ENCODE measurements around the gene SPDYE6.
"Not testable (repeated sequence)": the region's sequence is repeated elsewhere in the genome, so short reads cannot be mapped to it uniquely, and the experiment has no call there.

SPDYE6 gene

DNA sequence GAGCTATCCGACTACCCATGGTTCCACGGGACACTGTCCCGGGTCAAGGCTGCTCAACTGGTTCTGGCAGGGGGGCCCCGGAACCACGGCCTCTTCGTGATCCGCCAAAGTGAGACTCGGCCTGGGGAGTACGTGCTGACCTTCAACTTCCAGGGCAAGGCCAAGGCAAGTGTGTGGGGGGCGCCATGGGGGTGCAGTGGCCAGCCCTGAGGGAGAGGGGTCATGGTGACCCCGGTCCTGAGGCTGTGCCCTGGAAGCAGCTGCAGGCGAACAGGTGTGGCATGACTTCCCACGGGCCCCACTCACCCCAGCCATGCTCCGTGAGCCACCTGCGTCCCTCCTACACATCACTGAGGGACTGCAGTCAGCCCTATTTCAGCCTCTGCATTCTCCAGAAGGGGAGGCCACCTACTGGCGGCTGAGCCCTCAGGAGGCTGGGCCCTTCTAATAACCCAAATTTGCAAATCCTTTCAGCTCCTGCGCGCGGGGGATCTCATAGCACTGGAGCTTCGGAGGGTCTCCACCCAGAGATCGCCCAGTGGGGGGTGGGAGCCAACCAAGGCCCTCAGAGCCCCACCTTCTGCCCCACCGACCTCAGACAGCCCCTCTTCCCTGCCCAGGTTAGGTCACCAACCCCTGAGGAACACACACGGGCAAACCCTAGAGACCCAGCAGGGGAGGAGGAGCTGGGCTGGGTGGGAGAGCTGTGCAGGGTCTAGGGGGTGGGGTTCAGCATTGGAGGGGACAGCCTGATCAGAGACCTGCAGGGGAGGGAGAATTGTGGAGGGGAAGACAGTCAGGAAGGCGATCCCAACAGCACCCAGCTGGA lies 38.8 kb downstream of the SPDYE6 start:
- peak; percentile 56 for DNase-seq

DNA sequence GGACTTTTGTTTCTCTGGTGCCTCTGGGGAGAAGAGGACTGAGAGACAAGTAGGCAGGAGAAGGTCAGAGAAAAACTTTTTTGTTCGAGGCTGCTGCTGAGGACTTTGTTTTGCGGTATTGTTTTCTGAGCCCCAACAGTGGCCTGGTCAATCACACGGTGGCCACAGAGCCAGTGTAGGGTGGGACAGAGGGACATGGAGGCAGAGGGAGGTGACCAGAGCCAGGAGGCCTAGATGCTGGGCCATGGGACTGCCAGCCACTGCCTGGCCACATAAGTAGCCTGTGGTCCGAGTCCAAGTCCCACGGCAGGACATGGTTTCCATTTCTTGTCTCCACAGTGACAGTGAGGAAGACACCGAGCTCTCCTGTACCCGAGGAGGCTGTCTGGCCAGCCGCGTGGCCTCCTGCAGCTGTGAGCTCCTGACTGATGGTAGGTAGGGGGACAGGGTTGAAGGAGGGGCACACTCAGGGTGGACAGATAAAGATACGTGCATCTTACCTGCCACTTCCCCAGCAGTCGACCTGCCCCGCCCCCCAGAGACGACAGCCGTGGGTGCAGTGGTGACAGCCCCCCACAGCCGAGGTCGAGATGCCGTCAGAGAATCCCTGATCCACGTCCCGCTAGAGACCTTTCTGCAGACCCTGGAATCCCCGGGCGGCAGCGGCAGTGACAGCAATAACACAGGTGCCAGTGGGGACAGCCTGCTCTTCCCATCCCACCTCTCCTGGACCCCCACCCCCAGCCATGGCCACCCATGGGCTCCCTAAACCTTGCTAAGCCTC lies 42.1 kb downstream of the SPDYE6 start:
- DNase-seq: peak; percentile 7

DNA sequence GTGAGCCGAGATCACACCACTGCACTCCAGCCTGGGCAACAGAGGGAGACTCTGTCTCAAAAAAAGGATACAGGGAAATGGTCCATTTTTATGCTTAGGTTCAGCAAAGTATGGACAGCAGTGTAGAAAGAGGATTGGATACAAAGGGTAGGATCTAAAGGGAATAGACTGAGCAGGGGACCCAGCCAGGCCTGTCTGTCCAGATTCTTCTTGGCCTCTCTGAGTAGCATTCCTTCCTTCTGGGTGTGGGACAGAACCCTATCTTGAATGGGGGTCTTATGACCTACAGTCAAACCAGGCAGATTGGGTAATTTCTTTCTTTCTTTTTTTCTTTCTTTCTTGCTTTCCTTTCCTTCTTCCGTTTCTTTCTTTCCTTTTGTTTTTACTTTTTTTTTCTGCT lies 43.9 kb downstream of the SPDYE6 start:
- no peak for DNase-seq

DNA sequence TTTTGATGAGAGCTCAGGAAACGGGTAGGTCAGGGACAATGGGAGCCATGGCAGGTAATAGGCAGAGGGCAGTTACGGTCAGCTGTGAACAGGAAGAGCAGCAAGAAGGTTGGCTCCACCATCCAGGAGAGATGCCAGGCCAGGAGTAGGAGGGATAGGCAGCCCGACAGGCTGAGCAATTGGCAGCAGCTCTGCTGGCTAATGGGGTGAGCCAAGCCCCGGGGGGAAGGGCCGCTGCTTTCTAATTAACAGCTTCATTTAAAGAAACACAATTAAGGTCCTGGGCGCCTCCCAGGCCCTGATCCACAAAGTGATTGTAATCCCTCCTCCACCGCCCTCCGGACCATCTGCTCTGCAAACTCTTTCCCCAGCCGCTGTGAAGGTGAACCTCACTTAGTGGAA lies 45.8 kb downstream of the SPDYE6 start:
- DNase-seq: no peak

DNA sequence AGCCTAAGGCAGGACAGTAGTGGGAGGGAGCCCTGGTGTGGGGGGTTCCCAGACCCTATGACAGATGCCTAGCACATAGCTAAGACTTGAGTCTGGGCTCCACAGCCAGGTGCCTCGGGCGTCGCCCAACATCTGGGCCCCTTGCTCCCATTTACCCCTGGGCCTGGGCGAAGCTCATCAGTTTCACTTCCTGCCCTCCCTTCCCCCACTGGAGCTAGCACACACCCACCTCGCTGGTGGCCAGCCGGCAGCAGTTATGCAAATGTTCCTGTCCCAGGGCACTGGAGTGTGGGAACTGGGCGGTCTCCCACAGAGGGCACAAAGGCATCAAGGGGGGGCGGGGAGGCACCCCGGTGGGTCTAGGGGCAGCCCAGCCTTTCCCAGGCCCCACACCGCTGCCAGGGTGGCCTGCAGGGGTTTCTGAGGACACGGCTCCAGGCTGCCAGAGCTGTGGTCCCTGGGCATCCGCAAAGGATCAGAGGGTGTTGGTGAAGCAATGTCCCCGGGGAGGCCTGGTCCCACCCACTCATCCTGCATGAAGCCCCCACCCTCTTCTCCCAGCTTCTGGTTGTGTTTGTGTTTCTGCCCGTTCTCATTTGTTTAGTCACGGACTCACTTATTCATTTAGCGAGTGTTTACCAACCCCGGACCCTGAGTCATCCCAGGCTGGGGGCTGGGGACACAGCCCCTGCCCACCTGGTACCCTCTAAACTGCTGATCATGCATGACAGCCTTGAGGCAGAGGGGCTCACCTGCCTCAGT lies 49.1 kb downstream of the SPDYE6 start:
- DNase-seq: no peak

DNA sequence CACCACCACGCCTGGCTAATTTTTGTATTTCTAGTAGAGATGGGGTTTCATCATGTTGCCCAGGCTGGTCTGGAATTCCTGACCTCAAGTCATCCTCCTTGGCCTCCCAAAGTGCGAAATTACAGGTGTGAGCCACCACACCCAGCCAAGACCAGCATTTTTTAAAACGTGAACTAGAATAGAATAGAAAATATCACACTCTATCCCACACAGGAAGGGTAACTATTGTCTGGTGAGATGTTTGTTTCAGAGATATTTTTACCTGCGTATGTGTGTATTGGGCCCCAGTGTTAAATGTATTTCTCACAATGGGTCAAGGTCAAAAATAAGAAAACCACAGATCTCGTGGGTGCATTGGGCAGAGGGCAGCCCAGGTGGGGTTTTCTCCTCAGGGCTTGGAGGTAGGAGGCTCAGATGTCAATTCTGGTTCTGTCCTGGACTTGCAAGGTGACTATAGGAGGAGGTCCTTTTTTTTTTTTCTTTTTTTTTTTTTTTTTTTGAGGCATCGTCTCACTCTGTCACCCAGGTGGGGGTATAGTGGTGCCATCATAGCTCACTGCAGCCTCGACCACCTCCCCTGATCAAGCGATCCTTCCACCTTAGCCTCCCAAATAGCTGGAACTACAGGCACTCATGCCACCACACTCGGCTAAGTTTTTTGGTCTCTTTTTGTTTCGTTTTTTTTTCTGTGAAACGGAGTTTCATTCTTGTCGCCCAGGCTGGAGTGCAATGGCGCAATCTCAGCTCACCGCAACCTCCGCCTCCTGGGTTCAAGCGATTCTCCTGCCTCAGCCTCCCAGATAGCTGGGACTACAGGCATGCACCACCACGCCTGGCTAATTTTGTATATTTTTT lies 50.6 kb downstream of the SPDYE6 start:
- DNase-seq: no peak

DNA sequence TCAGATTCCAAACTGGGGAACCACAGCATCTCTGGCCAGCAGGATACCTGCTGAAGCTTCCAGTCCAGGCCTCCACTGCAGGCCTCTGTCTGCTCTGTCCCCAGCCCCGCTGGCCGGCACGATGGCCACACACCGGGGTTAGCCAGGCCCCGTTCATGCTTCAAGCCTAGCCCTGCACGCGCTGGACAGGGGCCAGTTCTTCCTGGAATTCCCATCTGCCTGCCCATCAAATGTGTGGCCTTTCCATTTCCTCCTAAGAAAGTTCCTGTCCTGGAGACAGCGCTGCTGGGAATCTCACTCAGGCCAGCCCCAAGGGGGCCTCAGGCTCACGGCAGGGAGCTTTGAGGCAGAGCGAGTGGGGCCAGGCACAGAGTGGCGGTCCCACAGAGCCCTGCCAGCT lies 51.6 kb downstream of the SPDYE6 start:
- DNase-seq: no peak

DNA sequence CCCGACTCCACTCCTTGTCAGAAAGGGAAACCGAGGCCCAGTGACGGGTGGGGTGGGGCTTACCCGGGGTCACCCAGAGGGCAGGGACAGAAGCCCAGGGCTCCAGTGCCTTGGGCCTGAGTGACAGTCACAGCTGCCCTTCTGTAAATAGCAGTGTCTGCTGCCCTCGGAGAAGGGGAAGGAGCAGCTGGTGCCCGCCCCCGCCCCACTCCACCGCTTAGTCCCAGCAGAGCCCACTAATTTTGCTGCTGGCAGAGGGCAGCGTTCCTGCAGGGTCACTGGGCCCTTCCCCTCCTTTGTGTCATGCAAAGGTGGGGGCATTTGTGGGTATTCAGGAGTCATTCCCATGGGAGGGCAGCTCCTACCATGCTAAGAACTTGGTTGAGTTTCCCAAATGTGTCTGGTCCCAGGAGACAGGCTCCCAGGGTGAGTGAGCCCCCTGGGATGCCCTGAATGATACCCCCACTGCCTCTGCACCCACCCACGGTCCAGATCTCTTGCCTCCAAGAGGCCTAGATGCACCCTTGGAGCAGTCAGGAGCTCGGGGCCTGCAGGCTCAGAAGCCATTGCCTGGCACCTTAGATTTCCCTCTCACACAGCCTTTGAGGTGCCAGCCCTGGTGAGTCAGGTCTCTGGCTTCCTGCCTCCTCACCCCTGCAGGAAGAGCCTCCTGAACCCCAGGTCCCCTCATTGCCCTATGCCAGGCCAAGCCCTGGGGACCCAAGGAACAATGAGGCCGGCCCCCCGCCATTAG lies 52.4 kb downstream of the SPDYE6 start:
- DNase-seq: no peak

DNA sequence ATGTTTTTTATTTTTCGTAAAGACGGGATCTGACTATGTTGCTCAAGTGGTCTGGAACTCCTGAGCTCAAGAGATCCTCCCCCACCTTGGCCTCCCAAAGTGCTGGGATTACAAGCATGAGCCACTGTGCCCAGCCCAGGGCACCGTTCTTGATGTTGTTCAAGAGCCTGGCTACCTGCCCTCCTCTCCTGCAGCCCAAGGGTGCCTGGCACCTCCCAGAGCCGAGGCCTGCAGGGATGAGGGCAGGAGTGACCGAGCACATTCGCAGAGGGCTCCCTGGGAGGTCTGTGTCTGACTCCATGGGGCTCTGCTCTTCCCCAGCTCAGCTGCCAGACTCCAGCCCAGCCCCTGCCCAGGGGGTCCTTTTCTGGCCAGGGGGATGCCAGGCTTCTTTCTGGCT lies 54.2 kb downstream of the SPDYE6 start:
- DNase-seq: no peak

DNA sequence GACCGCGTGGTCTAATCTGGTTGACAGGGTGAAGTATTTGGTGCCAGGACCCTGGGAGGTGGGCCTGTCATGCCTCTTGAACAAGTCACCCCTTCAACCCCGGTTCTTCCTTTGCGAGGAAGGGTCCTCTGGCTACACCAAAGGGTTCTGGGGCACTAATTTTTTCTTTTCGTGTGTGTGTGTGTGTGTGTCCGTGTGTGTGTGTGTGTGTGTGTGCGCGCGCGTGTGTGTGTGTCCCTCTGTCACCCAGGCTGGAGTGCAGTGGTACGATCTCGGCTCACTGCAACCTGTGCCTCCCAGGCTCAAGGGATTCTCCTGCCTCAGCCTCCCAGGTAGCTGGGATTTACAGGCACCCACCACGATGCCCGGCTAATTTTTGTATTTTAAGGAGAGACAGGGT lies 54.9 kb downstream of the SPDYE6 start:
- DNase-seq: not testable (repeated sequence)

DNA sequence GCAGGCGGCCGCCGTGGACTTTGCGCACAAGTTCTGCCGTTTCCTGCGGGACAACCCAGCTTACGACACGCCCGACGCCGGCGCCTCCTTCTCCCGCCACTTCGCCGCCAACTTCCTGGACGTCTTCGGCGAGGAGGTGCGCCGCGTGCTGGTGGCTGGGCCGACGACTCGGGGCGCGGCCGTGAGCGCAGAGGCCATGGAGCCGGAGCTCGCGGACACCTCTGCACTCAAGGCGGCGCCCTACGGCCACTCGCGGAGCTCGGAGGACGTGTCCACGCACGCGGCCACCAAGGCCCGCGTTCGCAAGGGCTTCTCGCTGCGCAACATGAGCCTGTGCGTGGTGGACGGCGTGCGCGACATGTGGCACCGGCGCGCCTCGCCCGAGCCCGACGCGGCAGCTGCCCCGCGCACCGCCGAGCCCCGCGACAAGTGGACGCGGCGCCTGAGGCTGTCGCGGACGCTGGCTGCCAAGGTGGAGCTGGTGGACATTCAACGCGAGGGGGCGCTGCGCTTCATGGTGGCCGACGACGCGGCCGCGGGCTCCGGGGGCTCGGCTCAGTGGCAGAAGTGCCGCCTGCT lies 55.5 kb downstream of the SPDYE6 start:
- DNase-seq: no peak

DNA sequence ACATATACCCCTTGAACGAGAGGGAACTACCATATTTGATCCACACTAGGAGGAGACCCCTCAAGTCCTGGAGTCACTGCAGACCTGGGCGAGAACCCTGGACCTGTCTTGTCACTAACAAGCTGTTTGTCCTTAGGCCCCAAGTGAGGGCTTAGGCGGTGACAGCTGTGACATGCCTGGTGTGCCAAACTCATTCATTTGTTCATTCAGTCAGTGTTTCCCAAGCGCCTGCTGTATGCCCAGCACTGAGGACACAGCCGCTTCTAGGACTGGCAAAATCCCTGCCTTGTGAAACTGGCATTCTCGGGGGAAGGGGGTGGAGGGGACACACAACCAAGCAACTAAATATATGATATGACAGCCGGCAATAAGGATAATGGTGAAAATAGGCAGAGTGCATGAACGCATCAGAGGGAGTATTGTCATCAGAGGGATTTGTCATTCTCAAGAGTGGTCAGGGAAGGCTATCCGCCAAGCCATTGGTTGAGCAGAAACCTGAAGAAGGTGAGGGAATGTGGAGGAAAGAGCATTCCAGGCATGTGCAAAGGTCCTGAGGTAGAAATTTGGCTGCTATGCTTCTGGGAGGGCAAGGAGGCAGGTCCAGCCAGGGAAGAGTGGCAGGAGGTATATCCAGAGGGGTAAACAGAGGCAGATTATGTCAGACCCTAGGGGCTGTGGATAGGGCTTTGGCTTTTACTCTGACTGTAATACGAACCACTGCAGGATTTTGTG lies 58.6 kb downstream of the SPDYE6 start:
- DNase-seq: no peak

DNA sequence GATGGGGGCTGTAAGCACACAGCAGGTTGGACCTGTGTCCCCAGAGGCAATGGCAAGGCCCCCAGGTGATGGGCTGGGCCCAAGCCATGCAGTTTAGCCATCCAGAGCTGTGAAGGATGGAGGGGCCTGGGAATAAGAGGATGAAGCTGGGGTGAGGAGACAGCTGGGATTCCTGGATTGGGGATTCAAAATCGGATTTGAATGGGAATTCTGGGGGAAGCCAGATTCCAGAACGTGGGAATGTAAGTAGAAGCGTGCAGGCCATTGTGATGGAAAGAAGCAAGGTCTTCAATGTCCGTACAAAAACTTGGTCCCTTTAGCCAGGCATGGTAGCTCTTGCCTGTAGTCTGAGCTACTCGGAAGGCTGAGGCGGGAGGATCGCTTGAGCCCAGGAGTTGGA lies 59.7 kb downstream of the SPDYE6 start:
- no peak for DNase-seq

DNA sequence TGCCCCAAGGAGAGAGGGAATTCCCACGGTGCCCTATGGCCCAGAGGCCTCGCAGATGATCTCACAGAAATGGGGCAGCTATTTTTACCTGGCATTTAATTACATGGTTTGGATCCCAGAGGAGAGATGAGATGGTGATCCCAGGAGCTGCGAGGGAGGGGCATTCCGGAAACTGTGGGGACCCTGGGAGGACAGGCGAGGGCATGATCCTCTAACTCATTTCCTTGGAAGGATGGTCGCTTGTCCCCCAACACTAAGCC lies 60.1 kb downstream of the SPDYE6 start:
- no peak for DNase-seq

Measured in 8988T (cell line).